IMR-90 (cell line): ENCODE measurements around the gene ASTN2. TPM values are rescaled to one million over a fixed set of nuclear protein-coding genes. Genes with fewer than 3 reads are reported as not detected.

Experiments used
- ATAC-seq: fragments of 200-7000 bp; cut with Tn5 transposase; 2 replicates; pipeline ENCODE4 v1.9.1; 2020; ENCODE audit warnings: low read depth, mild to moderate bottlenecking, moderate library complexity
- BruUV-seq: library from RNA; stranded (reverse); fragments of 400-500 nt; replicated peaks from 2 replicates; lab custom pipeline; 2021; lab: Mats Ljungman, UMichigan
- CTCF ChIA-PET: fragments of 300-600 bp; formaldehyde crosslinking; extraction: SDS; loops from one replicate; lab custom pipeline; 2021; ENCODE audit warnings: antibody characterized with exemption; lab: Yijun Ruan, JAX
- POLR2A ChIA-PET: fragments of 300-600 bp; sonication (Branson Sonifier 250); formaldehyde crosslinking; loops from one replicate; lab custom pipeline; 2022; ENCODE audit warnings: antibody characterized with exemption; ENCODE audit not compliant: unreplicated experiment; lab: Charles Lee
- DNase-seq: peaks from one replicate; pipeline ENCODE4 v3.0.0; 2013
- H2AFZ ChIP-seq: replicated peaks from 2 replicates; pipeline ENCODE3; 2013; ENCODE audit warnings: low read length, mild to moderate bottlenecking; ENCODE audit not compliant: poor library complexity
- H2AK5ac ChIP-seq: 2 replicates; pipeline ENCODE4 v1.6.1; 2013; ENCODE audit warnings: low read depth, low read length, inconsistent platforms
- H2AK9ac ChIP-seq: replicated peaks from 2 replicates; pipeline ENCODE3; 2013; ENCODE audit warnings: mild to moderate bottlenecking, low read depth, low read length, moderate library complexity; ENCODE audit not compliant: poor library complexity
- H2BK120ac ChIP-seq: 2 replicates; pipeline ENCODE4 v1.6.1; 2013; ENCODE audit warnings: low read depth, low read length, inconsistent platforms
- H2BK15ac ChIP-seq: 3 replicates; pipeline ENCODE4 v1.6.1; 2013; ENCODE audit warnings: low read depth, low read length, inconsistent platforms
- H2BK20ac ChIP-seq: 2 replicates; pipeline ENCODE4 v1.6.1; 2013; ENCODE audit warnings: low read depth, mild to moderate bottlenecking, inconsistent platforms, low read length, moderate library complexity
- H2BK5ac ChIP-seq: 2 replicates; pipeline ENCODE4 v1.6.1; 2013; ENCODE audit warnings: mild to moderate bottlenecking, low read depth, low read length, inconsistent platforms; ENCODE audit not compliant: poor library complexity, severe bottlenecking
- H3K14ac ChIP-seq: replicated peaks from 2 replicates; pipeline ENCODE4 v1.6.1; 2013; ENCODE audit warnings: low read depth, low read length, inconsistent platforms
- H3K18ac ChIP-seq: 2 replicates; pipeline ENCODE4 v1.6.1; 2013; ENCODE audit warnings: low read depth, low read length, control low read depth
- H3K23ac ChIP-seq: 2 replicates; pipeline ENCODE4 v1.6.1; 2013; ENCODE audit warnings: low read depth, low read length, inconsistent platforms
- H3K27ac ChIP-seq: 2 replicates; pipeline ENCODE4 v1.5.1; 2013; ENCODE audit warnings: mild to moderate bottlenecking, control low read depth, low read length; ENCODE audit not compliant: insufficient read depth
- H3K27me3 ChIP-seq: 2 replicates; pipeline ENCODE4 v1.6.1; 2013; ENCODE audit warnings: low read length; ENCODE audit not compliant: control insufficient read depth, insufficient read depth
- H3K36me3 ChIP-seq: 2 replicates; pipeline ENCODE4 v1.6.1; 2013; ENCODE audit warnings: low read length, mixed read lengths; ENCODE audit not compliant: control insufficient read depth, insufficient read depth
- H3K4ac ChIP-seq: 2 replicates; pipeline ENCODE4 v1.6.1; 2013; ENCODE audit warnings: low read depth, low read length, inconsistent platforms
- H3K4me1 ChIP-seq: 2 replicates; pipeline ENCODE4 v1.6.1; 2013; ENCODE audit warnings: low read length, mixed read lengths; ENCODE audit not compliant: control insufficient read depth, insufficient read depth
- H3K4me2 ChIP-seq: 2 replicates; pipeline ENCODE4 v1.6.1; 2013; ENCODE audit warnings: low read depth, mild to moderate bottlenecking, control low read depth, low read length, moderate library complexity
- H3K4me3 ChIP-seq: 2 replicates; pipeline ENCODE4 v1.5.1; 2013; ENCODE audit warnings: low read depth, mild to moderate bottlenecking, control low read depth, low read length, moderate library complexity; ENCODE audit not compliant: insufficient read depth
- H3K56ac ChIP-seq: 2 replicates; pipeline ENCODE4 v1.6.1; 2013; ENCODE audit warnings: low read length, inconsistent platforms; ENCODE audit not compliant: insufficient read depth; ENCODE audit errors: extremely low read depth
- H3K79me1 ChIP-seq, 2 experiments: 2 replicates each; pipeline ENCODE4 v1.6.1; 2013; ENCODE audit warnings: low read length in 2 of 2, inconsistent platforms in 1 of 2, low read depth in 1 of 2
- H3K9ac ChIP-seq: 2 replicates; pipeline ENCODE4 v1.6.1; 2013; ENCODE audit warnings: low read depth, low read length, control low read depth
- H3K9me1 ChIP-seq: 2 replicates; pipeline ENCODE4 v1.6.1; 2013; ENCODE audit warnings: low read length, inconsistent platforms; ENCODE audit not compliant: insufficient read depth
- H3K9me3 ChIP-seq: 2 replicates; pipeline ENCODE4 v1.6.1; 2013; ENCODE audit warnings: low read length; ENCODE audit not compliant: control insufficient read depth, insufficient read depth
- H4K20me1 ChIP-seq: 2 replicates; pipeline ENCODE4 v1.6.1; 2013; ENCODE audit warnings: low read length, inconsistent platforms; ENCODE audit not compliant: insufficient read depth
- H4K5ac ChIP-seq: 2 replicates; pipeline ENCODE4 v1.6.1; 2013; ENCODE audit warnings: mild to moderate bottlenecking, low read depth, low read length, control low read depth
- H4K8ac ChIP-seq, 2 experiments: 2 replicates each; pipeline ENCODE4 v1.6.1; 2013; ENCODE audit warnings: low read depth in 2 of 2, low read length in 2 of 2, control low read depth in 1 of 2, inconsistent platforms in 1 of 2
- H4K91ac ChIP-seq: 2 replicates; pipeline ENCODE4 v1.6.1; 2013; ENCODE audit warnings: low read depth, low read length, inconsistent platforms; ENCODE audit not compliant: insufficient read depth
- CTCF ChIP-seq: conservative IDR thresholded peaks from 2 replicates; pipeline ENCODE4 v1.5.1; 2012; ENCODE audit warnings: mild to moderate bottlenecking, low read depth, low read length, improper control_type of control experiment
- FOS ChIP-seq: fragments of 150-350 bp; IDR thresholded peaks from 2 replicates; pipeline ENCODE4 v1.6.1; 2016; ENCODE audit warnings: low read depth, low read length
- RAD21 ChIP-seq: IDR thresholded peaks from 2 replicates; pipeline ENCODE4 v1.6.1; 2012; ENCODE audit warnings: low read length, improper control_type of control experiment
- RFX5 ChIP-seq: IDR thresholded peaks from 2 replicates; pipeline ENCODE4 v1.8.0; 2012; ENCODE audit warnings: low read depth, mild to moderate bottlenecking, low read length, moderate library complexity
- SMC3 ChIP-seq: fragments of 150-350 bp; IDR thresholded peaks from 2 replicates; pipeline ENCODE4 v1.6.1; 2016; ENCODE audit warnings: low read depth, mild to moderate bottlenecking, antibody characterized with exemption, low read length, moderate library complexity
- WGBS, 2 experiments: methylation state at CpG; one replicate each; pipeline versions ENCODE4 v1.1.5 to v1.1.7; 2013; ENCODE audit warnings: missing lambda C conversion rate in 2 of 2; ENCODE audit not compliant: insufficient read length in 1 of 2; ENCODE audit errors: extremely low coverage in 2 of 2; 5-methylcytosine and 5-hydroxymethylcytosine counted together
- dilution Hi-C: fragments of 300-500 bp; cut with HindIII; formaldehyde crosslinking; loops from one replicate; pipeline ENCODE4 v1.14.3; 2018; ENCODE audit warnings: low sequenced_read_pairs; ENCODE audit not compliant: unreplicated experiment
- in situ Hi-C: fragments of 300-500 bp; cut with MboI; formaldehyde crosslinking; loops from 3 replicates; pipeline ENCODE4 v1.14.3; 2019; ENCODE audit warnings: low sequenced_read_pairs, inconsistent platforms, mixed read lengths
- intact Hi-C: fragments of 100-400 bp; cut with micrococcal nuclease; formaldehyde crosslinking; loops from 2 replicates; pipeline ENCODE4 v1.10.0; 2022
- polyA plus RNA-seq, 3 experiments: library from polyadenylated mRNA; depleted of rRNA; stranded (reverse); fragments of >200 nt; gene quantifications; 2 replicates each; pipeline ENCODE4 v1.2.3, GENCODE V29; 2012; ENCODE audit warnings: low replicate concordance in 1 of 3
- total RNA-seq: library from RNA; depleted of rRNA; stranded (reverse); fragments of >200 nt; gene quantifications from 2 replicates; pipeline ENCODE4 v1.2.3, GENCODE V29; 2012

Gene ASTN2
- total and polyA plus RNA-seq, 2 of the 4 experiments (the other 2 are of a cell fraction): 3.8 to 6.8 TPM

- no peak overlapping the region for H2BK20ac ChIP-seq
- no peaks in the 10 kb centered on the region for H3K9me3 ChIP-seq
- H2BK120ac ChIP-seq: no peak overlapping the region
- peaks cover 73% of the 10 kb centered on the region for H3K36me3 ChIP-seq
- 0 out of 2 replicates have a peak, but pooled peaks cover 6% of the 10 kb centered on the region for H4K20me1 ChIP-seq
- no peak overlapping the region for H3K27ac ChIP-seq
- dilution Hi-C loops (no loop called here), intact Hi-C loops (no loop called here), in situ Hi-C loops (no loop called here)
- ChIA-PET CTCF (no interaction called here), POLR2A (no interaction called here)
- H3K27me3 ChIP-seq: no peaks in the 10 kb centered on the region
- no peak overlapping the region for H2BK15ac ChIP-seq
- H3K9me1 ChIP-seq: peaks cover 5% of the 10 kb centered on the region
- H3K4me2 ChIP-seq: no peak overlapping the region
- no peak overlapping the region for H3K23ac ChIP-seq
- TF ChIP-seq SMC3 (no peak), RAD21 (no peak), CTCF (no peak), RFX5 (no peak), FOS (no peak)
- no peak overlapping the region for H3K14ac ChIP-seq
- no peak overlapping the region for H4K8ac ChIP-seq
- H2AFZ ChIP-seq: no peak overlapping the region
- no TSS peak for BruUV-seq
- H3K4me3 ChIP-seq: no peak overlapping the region
- H4K5ac ChIP-seq: no peak overlapping the region
- no peak for DNase-seq
- no peak overlapping the region for H2BK5ac ChIP-seq
- no peak overlapping the region for H3K56ac ChIP-seq
- H4K91ac ChIP-seq: no peak overlapping the region
- H2AK9ac ChIP-seq: no peak overlapping the region
- H3K9ac ChIP-seq: no peak overlapping the region
- no CpG with 5 or more reads among the region's 5 CpGs for WGBS, 2 experiments
- ATAC-seq: no peak
- peaks cover 5% of the 10 kb centered on the region for H3K4me1 ChIP-seq
- no peaks in the 10 kb centered on the region for H3K79me1 ChIP-seq
- H3K18ac ChIP-seq: no peak overlapping the region
- no peak overlapping the region for H3K4ac ChIP-seq
- no peak overlapping the region for H2AK5ac ChIP-seq
These were observed 1019.8 kb downstream of the ASTN2 start for GRCh38 chr9:116394894-116395698.
